HepG2 (cell line): ENCODE results near the gene IL33. TPM values are rescaled to one million over a fixed set of nuclear protein-coding genes. Genes with fewer than 3 reads are reported as not detected.

Experiments used
- ATAC-seq: fragments of 200-7000 bp; cut with Tn5 transposase; 3 replicates; pipeline ENCODE4 v1.9.1; 2020; ENCODE audit warnings: mild to moderate bottlenecking, moderate library complexity
- BruUV-seq: library from RNA; stranded (reverse); fragments of 400-500 nt; replicated peaks from 2 replicates; lab custom pipeline; 2021; lab: Mats Ljungman, UMichigan
- CTCF ChIA-PET: fragments of 300-600 bp; formaldehyde crosslinking; extraction: SDS; loops from one replicate; lab custom pipeline; 2021; ENCODE audit warnings: low total read pairs, inconsistent platforms, low intra/inter-chr PET ratio; lab: Yijun Ruan, JAX
- POLR2A ChIA-PET: fragments of 350-600 bp; sonication (Branson Sonifier 250); formaldehyde crosslinking; loops from one replicate; lab custom pipeline; 2020; ENCODE audit warnings: antibody characterized with exemption, inconsistent platforms; lab: Yijun Ruan, JAX
- DNase-seq: peaks from one replicate; pipeline ENCODE4 v3.0.0-alpha.2; 2015; ENCODE audit warnings: low spot score
- FAIRE-seq: peaks from 3 replicates; lab custom pipeline; 2011; peaks lifted over from hg19 to GRCh38; lab: Jason Lieb, UNC
- H2AFZ ChIP-seq: one replicate; pipeline ENCODE4 v1.6.1; 2011; ENCODE audit warnings: low read length, inconsistent platforms
- H3K27ac ChIP-seq: fragments of 300-600 bp; 3 replicates; pipeline ENCODE4 v1.8.0; 2011; ENCODE audit warnings: mixed run types, mild to moderate bottlenecking, mixed read lengths, low read length, inconsistent platforms; ENCODE audit not compliant: insufficient read depth; ENCODE audit errors: extremely low read length
- H3K27me3 ChIP-seq, 2 experiments: fragments of 200-600 bp in 1 of 2; 2 replicates in 1 of 2; 3 replicates in 1 of 2; pipeline versions ENCODE4 v1.6.0 to v1.8.0; 2011; ENCODE audit warnings: low read length in 2 of 2, mild to moderate bottlenecking in 2 of 2, moderate library complexity in 2 of 2, inconsistent platforms in 1 of 2; ENCODE audit not compliant: insufficient read depth in 2 of 2, control insufficient read depth in 1 of 2
- H3K36me3 ChIP-seq, 2 experiments: fragments of 200-600 bp in 1 of 2; replicated peaks in 1 of 2; 2 replicates in 1 of 2; 3 replicates in 1 of 2; pipeline versions ENCODE4 v1.5.1 to v1.8.0; 2011; ENCODE audit warnings: low read length in 2 of 2, inconsistent platforms in 1 of 2; ENCODE audit not compliant: insufficient read depth in 2 of 2, control insufficient read depth in 1 of 2
- H3K4me1 ChIP-seq: 2 replicates; pipeline ENCODE4 v1.5.1; 2012; ENCODE audit warnings: low read length, inconsistent platforms; ENCODE audit not compliant: insufficient read depth
- H3K4me2 ChIP-seq: 2 replicates; pipeline ENCODE4 v1.6.0; 2011; ENCODE audit warnings: low read depth, low read length, inconsistent platforms
- H3K4me3 ChIP-seq, 3 experiments: fragments of 200-600 bp in 1 of 3; sonication (generic), shearing (Covaris generic) in 1 of 3; replicated peaks in 1 of 3; 2 replicates each; pipeline ENCODE4 v1.5.1; 2011 to 2016; ENCODE audit warnings: low read length in 3 of 3, inconsistent platforms in 2 of 3, low read depth in 2 of 3, mild to moderate bottlenecking in 2 of 3, control low read depth in 1 of 3, mixed read lengths in 1 of 3; ENCODE audit not compliant: insufficient read depth in 1 of 3
- H3K79me2 ChIP-seq: one replicate; pipeline ENCODE4 v1.6.1; 2011; ENCODE audit warnings: low read length, inconsistent platforms; ENCODE audit not compliant: insufficient read depth
- H3K9ac ChIP-seq: 2 replicates; pipeline ENCODE4 v1.6.0; 2011; ENCODE audit warnings: mild to moderate bottlenecking, low read depth, low read length, inconsistent platforms; ENCODE audit not compliant: insufficient read depth
- H3K9me3 ChIP-seq: 2 replicates; pipeline ENCODE4 v1.5.1; 2012; ENCODE audit warnings: mild to moderate bottlenecking, low read length
- H4K20me1 ChIP-seq: 2 replicates; pipeline ENCODE4 v1.6.0; 2011; ENCODE audit warnings: inconsistent platforms, mild to moderate bottlenecking, low read length, moderate library complexity; ENCODE audit not compliant: insufficient read depth
- HMG20A ChIP-seq: IDR thresholded peaks from 2 replicates; pipeline ENCODE4 v1.6.1; 2016; ENCODE audit warnings: borderline replicate concordance
- HOXA7 ChIP-seq: sonication (generic); formaldehyde crosslinking; IDR thresholded peaks from 2 replicates; pipeline ENCODE4 v1.8.1; 2022; ENCODE audit warnings: mild to moderate bottlenecking, missing genetic modification reagents, moderate library complexity
- KDM4B ChIP-seq: sonication (generic); formaldehyde crosslinking; IDR thresholded peaks from 2 replicates; pipeline ENCODE4 v1.4.0; 2020; ENCODE audit warnings: missing genetic modification reagents
- PPARG ChIP-seq: conservative IDR thresholded peaks from 2 replicates; pipeline ENCODE4 v1.6.1; 2016; ENCODE audit warnings: missing biosample characterization, missing genetic modification reagents
- RFXANK ChIP-seq: IDR thresholded peaks from 2 replicates; pipeline ENCODE4 v1.6.1; 2016
- U2AF1 ChIP-seq: fragments of 200-400 bp; formaldehyde crosslinking; optimal IDR thresholded peaks from 2 replicates; pipeline ENCODE3; 2017; ENCODE audit warnings: mild to moderate bottlenecking, low read depth, low read length
- U2AF2 ChIP-seq: fragments of 200-400 bp; formaldehyde crosslinking; IDR thresholded peaks from 2 replicates; pipeline ENCODE4 v1.6.1; 2017; ENCODE audit warnings: low read depth, mild to moderate bottlenecking, low read length
- UBTF ChIP-seq: sonication (generic); formaldehyde crosslinking; IDR thresholded peaks from 2 replicates; pipeline ENCODE4 v1.4.0; 2020; ENCODE audit warnings: mild to moderate bottlenecking, missing genetic modification reagents
- ZNF749 ChIP-seq: sonication (generic); formaldehyde crosslinking; IDR thresholded peaks from 2 replicates; pipeline ENCODE4 v1.8.0; 2022; ENCODE audit warnings: mild to moderate bottlenecking, missing genetic modification reagents, moderate library complexity, borderline replicate concordance
- WGBS: methylation state at CpG from one replicate; pipeline ENCODE4 v1.1.6; 2017; ENCODE audit warnings: low lambda C conversion rate; 5-methylcytosine and 5-hydroxymethylcytosine counted together
- in situ Hi-C: cut with HindIII; loops from 2 replicates; pipeline ENCODE4 v1.10.0; 2017; ENCODE audit warnings: low pct_unique_long_range_greater_than_20kb; ENCODE audit not compliant: extremely low pct_ligation_motif_present
- intact Hi-C: fragments of 100-400 bp; cut with micrococcal nuclease; formaldehyde crosslinking; loops from one replicate; pipeline ENCODE4 v1.10.0; 2022; ENCODE audit not compliant: unreplicated experiment
- polyA plus RNA-seq, 8 experiments: library from polyadenylated mRNA; depleted of rRNA in 3 of 8; stranded (reverse) in 7 of 8; unstranded in 1 of 8; fragments of >200 nt; fragmentation: Illumina TruSeq in 4 of 8; extraction: Trizol in 4 of 8; gene quantifications; 2 replicates each; pipeline versions ENCODE4 v1.2.1 to v1.2.3, GENCODE V29; 2011 to 2016; ENCODE audit warnings: low read depth in 4 of 8, missing spikeins in 1 of 8, mixed read lengths in 1 of 8; ENCODE audit not compliant: insufficient read depth in 1 of 8
- total RNA-seq, 5 experiments: library from RNA; depleted of rRNA; stranded (reverse); fragments of >200 nt; fragmentation: Illumina TruSeq; extraction: Trizol; gene quantifications; 2 replicates each; pipeline ENCODE4 v1.2.3, GENCODE V29; 2016; ENCODE audit warnings: low read depth in 1 of 5

The IL33 gene
- total and polyA plus RNA-seq, 2 of the 13 experiments (the other 11 are each of a cell fraction or from before 2014, with no cell fraction given) = 0.05 TPM; not detected in 1

- WGBS = 28% methylated on average over 4 of the region's 4 CpGs
- ChIA-PET CTCF (no interaction called here), POLR2A (no interaction called here)
- no peaks in the 10 kb centered on the region for H3K4me1 ChIP-seq
- no peak for TF ChIP-seq HMG20A (CRISPR knock-in tag)
- TF ChIP-seq RFXANK = no peak
- TF ChIP-seq U2AF2 = no peak
- no peak for TF ChIP-seq U2AF1
- no peak for TF ChIP-seq KDM4B
- no peak for TF ChIP-seq ZNF749 (CRISPR knock-in tag)
- TF ChIP-seq HOXA7 (CRISPR knock-in tag) = no peak
- TF ChIP-seq PPARG (CRISPR knock-in tag) = no peak
- no peak for TF ChIP-seq UBTF (CRISPR knock-in tag)
- no peak overlapping the region for H3K27ac ChIP-seq
- DNase-seq = no peak
- no peak for FAIRE-seq
- H3K27me3 ChIP-seq = no peaks in the 10 kb centered on the region
- no peaks in the 10 kb centered on the region for H3K79me2 ChIP-seq
- BruUV-seq = no TSS peak
- no peak overlapping the region for H3K4me2 ChIP-seq
- no peak overlapping the region for H2AFZ ChIP-seq
- H3K9ac ChIP-seq = no peak overlapping the region
- intact Hi-C loops (no loop called here), in situ Hi-C loops (no loop called here)
- H3K9me3 ChIP-seq = no peaks in the 10 kb centered on the region
- H4K20me1 ChIP-seq = no peaks in the 10 kb centered on the region
- no peak for ATAC-seq
- no peaks in the 10 kb centered on the region for H3K36me3 ChIP-seq
- H3K4me3 ChIP-seq = no peak overlapping the region
These were observed 3.4 kb downstream of the IL33 start for GRCh38 chr9:6219040-6219439.
